LNCAP (cell line): ENCODE data around the gene XXYLT1.

ENCODE experiments used
- TF ChIP-seq, protein P1 (sequence below): fragments of 450-650 bp; IDR thresholded peaks from 2 replicates; pipeline ENCODE4 v1.5.1; 2017; ENCODE audit warnings: mild to moderate bottlenecking

XXYLT1 gene

DNA sequence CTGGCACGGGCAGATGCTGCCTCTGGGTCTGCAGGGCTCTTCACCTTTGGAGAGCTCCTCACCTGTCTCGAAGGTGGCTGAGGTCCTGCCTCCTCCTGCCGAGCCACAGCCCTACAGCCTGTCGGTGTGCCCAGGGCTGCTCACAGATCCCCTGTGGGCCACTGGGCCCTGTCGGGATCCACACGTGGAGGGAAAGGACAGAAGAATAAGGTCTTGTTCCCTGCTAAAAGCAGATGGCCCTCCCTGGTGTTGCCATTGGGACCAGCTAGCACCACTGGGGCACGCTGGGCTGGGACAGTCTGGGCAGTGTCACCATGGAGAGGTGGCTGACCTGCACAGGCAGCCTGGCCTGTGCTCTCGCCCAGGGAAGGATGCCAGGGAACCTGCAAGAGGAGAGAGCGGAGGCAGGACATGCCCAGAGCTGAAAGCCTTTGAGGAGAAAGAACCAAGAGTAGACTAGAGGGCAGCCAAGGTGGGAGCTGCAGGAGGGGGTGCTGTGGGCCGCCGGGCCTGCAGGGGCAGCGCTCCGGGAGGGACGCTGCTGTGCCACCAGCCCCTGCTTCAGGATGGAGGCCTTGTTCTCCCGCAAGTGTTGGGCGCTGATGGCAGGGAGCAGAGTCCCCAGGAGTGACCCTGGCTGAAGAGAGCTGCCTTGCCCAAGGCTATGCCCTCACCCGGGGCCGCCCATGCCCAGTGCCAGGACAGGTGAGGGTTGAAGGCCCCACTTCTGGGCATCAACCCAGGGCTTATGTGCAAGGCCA lies 210.2 kb downstream of the XXYLT1 start:
- TF ChIP-seq, protein P1, sequence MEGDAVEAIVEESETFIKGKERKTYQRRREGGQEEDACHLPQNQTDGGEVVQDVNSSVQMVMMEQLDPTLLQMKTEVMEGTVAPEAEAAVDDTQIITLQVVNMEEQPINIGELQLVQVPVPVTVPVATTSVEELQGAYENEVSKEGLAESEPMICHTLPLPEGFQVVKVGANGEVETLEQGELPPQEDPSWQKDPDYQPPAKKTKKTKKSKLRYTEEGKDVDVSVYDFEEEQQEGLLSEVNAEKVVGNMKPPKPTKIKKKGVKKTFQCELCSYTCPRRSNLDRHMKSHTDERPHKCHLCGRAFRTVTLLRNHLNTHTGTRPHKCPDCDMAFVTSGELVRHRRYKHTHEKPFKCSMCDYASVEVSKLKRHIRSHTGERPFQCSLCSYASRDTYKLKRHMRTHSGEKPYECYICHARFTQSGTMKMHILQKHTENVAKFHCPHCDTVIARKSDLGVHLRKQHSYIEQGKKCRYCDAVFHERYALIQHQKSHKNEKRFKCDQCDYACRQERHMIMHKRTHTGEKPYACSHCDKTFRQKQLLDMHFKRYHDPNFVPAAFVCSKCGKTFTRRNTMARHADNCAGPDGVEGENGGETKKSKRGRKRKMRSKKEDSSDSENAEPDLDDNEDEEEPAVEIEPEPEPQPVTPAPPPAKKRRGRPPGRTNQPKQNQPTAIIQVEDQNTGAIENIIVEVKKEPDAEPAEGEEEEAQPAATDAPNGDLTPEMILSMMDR: no peak

DNA sequence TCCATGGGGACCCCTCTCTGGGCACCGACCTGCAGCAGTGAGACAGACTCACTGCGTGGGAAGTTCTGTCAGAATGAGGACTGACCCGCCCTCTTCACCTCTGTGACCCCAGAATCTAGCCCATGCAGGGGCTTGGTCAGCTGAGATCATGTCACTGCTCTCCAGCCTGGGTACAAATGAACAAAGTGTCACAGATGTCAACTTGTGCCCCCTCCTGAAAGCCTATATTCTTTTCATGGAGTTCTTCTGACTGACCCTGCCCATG lies 210.8 kb downstream of the XXYLT1 start:
- TF ChIP-seq, protein P1: no peak

DNA sequence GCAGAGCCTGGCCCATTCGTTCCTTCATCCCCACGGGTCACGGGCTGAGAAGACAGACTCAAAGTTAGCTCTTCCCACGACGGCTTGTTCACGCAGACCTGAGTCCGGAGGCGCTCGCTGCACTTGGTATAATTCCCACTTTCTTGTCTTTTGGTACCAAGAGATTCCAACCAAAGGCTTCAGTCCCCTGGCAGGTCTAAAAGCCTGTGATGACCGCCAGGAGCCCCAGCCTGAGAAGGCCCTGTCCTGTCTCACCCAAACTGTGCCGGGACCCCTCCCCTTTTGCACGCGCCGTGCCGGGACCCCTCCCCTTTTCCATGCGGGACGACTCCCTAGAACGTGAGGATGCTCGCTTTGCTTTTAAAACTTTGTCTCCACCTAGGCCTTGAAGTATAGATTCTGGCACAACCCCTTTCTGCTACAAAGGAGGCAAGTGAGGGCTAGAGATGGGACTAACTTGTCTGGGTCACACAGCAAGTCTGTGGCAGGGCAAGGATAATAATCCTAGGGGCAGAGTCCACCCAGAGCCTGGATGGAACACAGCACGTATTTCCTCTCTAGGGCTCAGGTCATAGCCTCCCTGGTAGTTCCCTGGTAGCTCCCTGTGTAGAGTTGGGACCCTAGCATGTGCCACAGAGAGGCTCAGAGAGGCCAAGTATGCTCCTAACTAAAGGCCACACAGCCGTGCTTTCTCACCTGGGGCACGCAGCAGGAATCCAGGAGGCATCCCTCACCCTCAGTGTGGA lies 211.3 kb downstream of the XXYLT1 start:
- TF ChIP-seq, protein P1: no peak

DNA sequence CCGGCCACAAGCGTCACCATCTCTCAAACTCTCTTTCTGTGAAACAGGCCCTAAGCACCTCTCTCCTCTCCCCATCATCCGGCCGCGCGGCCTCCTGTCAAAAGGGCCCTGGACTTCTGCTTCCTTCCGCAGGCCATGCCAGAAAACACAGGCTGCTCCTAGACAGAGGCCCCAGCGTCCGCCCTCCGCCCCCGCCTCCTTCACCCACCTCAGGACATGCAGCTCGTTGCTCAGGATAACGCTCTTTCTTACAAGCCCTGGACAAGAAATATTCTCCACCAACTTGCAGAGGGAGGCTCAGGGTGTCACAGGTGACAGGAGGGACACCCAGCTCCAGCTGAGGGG lies 212.0 kb downstream of the XXYLT1 start:
- TF ChIP-seq, protein P1: no peak

DNA sequence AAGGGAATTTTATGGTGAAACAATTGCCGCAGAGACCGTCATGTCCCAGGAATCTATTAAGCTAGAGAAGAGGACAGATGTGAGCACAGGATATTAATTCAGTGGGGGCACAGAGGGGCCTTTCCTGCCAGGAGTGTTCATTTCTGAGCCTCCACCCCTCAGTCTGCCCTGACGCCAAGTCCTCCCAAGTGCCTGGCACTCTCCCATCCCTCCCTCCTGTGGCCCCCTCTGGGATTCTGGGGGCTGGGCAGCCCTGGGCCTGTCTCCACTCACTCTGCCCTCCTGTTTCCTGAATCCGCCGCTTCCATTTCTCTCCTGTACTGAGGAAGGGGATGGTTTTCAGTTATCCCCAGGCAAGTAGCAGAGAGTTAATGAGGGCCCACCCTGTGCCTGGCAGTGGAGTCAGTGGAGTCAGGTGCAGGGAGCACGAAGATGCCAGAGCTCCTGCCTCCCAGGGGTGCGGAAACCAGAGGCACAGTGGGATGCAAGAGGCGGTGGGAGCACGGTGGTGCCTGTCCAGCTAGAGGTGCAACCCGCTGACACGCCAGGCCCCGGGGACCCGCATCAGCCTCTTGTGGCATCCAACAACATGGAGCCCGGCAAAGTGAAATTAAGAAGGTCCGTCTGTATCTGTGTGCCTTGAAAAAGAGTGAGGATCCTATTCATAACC lies 212.5 kb downstream of the XXYLT1 start:
- TF ChIP-seq, protein P1: no peak

DNA sequence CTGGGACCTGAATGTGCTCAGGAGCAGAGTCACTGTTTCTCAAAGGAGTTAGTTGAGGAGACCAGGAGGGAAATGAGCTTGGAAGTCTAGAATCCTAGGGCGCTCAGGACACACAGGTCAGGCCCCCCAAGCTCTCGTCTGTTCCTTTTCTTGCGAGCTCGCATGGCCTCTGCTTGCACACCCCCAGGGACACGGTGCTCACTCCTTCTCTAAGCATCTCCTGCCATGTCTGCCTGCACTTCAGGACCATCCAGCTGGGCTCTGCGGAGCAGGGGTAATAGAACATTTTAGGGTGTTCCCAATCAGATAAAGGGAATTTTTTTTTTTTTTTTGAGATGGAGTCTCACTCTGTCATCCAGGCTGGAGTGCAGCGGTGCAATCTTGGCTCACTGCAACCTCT lies 213.2 kb downstream of the XXYLT1 start:
- TF ChIP-seq, protein P1: no peak

DNA sequence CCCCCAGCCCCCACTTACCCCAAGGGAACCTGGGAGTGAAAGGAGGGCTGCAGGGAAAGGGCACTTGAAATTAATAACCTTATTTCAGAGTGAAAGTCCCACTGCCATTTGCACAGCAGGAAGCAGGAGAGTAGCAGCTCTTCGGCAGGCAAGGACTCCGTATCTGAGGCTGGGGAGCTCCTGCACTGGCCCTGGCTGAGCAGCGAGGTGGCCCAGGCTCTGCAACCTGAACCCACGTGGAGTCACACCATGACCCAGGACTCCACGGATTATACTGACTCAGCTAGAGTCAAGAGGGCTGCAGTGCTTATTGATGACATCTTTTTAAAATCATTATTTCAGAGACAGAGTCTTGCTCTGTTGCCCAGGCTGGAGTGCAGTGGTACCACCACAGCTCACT lies 214.5 kb downstream of the XXYLT1 start:
- TF ChIP-seq, protein P1: no peak
